HEK293T (cell line): ENCODE results near the gene ATP2B2.

ENCODE experiments used
- ARNT ChIP-seq: fragments of 450-650 bp; IDR thresholded peaks from 2 replicates; pipeline ENCODE4 v1.6.1; 2017; ENCODE audit warnings: mild to moderate bottlenecking
- CTBP1 ChIP-seq: fragments of 450-650 bp; IDR thresholded peaks from 2 replicates; pipeline ENCODE4 v1.6.1; 2016; ENCODE audit warnings: borderline replicate concordance
- ELF4 ChIP-seq: fragments of 450-650 bp; IDR thresholded peaks from 2 replicates; pipeline ENCODE4 v1.6.1; 2017; ENCODE audit warnings: antibody characterized with exemption
- FOXM1 ChIP-seq: fragments of 450-650 bp; IDR thresholded peaks from 2 replicates; pipeline ENCODE4 v1.6.1; 2017; ENCODE audit warnings: mild to moderate bottlenecking, borderline replicate concordance
- SUZ12 ChIP-seq: fragments of 450-650 bp; IDR thresholded peaks from 2 replicates; pipeline ENCODE4 v1.6.1; 2016; ENCODE audit warnings: mild to moderate bottlenecking
- ZNF384 ChIP-seq: fragments of 450-650 bp; IDR thresholded peaks from 2 replicates; pipeline ENCODE4 v1.6.1; 2016

- TF ChIP-seq CTBP1 (no peak), ELF4 (no peak), ARNT (no peak), SUZ12 (no peak), ZNF384 (no peak), FOXM1 (no peak)
These were observed 117.3 kb downstream of the ATP2B2 start for GRCh38 chr3:10387881-10388609.
